HCT116 (cell line): ENCODE data around the gene RPL13A. TPM values are rescaled to one million over a fixed set of nuclear protein-coding genes. Genes with fewer than 3 reads are reported as not detected.

ENCODE experiments used
- ATAC-seq: fragments of 200-7000 bp; cut with Tn5 transposase; 2 replicates; pipeline ENCODE4 v1.9.1; 2020; ENCODE audit warnings: mild to moderate bottlenecking, moderate library complexity
- BruUV-seq: library from RNA; stranded (reverse); fragments of 400-500 nt; replicated peaks from 2 replicates; lab custom pipeline; 2021; lab: Mats Ljungman, UMichigan
- CTCF ChIA-PET: fragments of 300-600 bp; sonication (Branson Sonifier 250); formaldehyde crosslinking; loops from one replicate; lab custom pipeline; 2021; ENCODE audit warnings: antibody characterized with exemption; lab: Charles Lee
- POLR2A ChIA-PET: fragments of 300-600, 350-600 bp; sonication (Branson Sonifier 250); formaldehyde crosslinking; loops from one replicate; lab custom pipeline; 2021; ENCODE audit warnings: antibody characterized with exemption; lab: Charles Lee
- RAD21 ChIA-PET, 2 experiments: fragments of 300-600 bp; sonication (Branson Sonifier 250); formaldehyde crosslinking; loops; one replicate each; lab custom pipeline; 2023; ENCODE audit warnings: low total read pairs in 2 of 2; ENCODE audit not compliant: uncharacterized antibody in 2 of 2, unreplicated experiment in 2 of 2, low non-redundant PET in 1 of 2; lab: Charles Lee
- DNase-seq: peaks from one replicate; pipeline ENCODE4 v3.0.0-alpha.2; 2010; ENCODE audit warnings: low read depth, low spot score
- H2AFZ ChIP-seq: fragments of 200-600 bp; shearing (Covaris generic), sonication (generic); 2 replicates; pipeline ENCODE4 v1.6.1; 2017; ENCODE audit warnings: low read depth, mixed run types, mixed read lengths, antibody characterized with exemption, low read length; ENCODE audit not compliant: poor library complexity, severe bottlenecking
- H3K27ac ChIP-seq: 2 replicates; pipeline ENCODE4 v1.5.1; 2012; ENCODE audit warnings: low read depth, low read length
- H3K27me3 ChIP-seq: fragments of 200-600 bp; sonication (generic); 2 replicates; pipeline ENCODE4 v1.6.1; 2016; ENCODE audit warnings: mixed run types, low read length, mixed read lengths; ENCODE audit not compliant: insufficient read depth
- H3K36me3 ChIP-seq, 2 experiments: fragments of 200-500 bp in 1 of 2; fragments of 200-600 bp in 1 of 2; sonication (Bioruptor generic) in 1 of 2; sonication (generic) in 1 of 2; 2 replicates each; pipeline versions ENCODE4 v1.5.1 to v1.6.1; 2014 to 2016; ENCODE audit warnings: low read length in 2 of 2, inconsistent platforms in 1 of 2, mixed read lengths in 1 of 2, mixed run types in 1 of 2; ENCODE audit not compliant: insufficient read depth in 2 of 2, control insufficient read depth in 1 of 2
- H3K4me1 ChIP-seq, 2 experiments: fragments of 200-600 bp in 1 of 2; sonication (generic) in 1 of 2; 2 replicates each; pipeline versions ENCODE4 v1.5.1 to v1.6.1; 2012 to 2017; ENCODE audit warnings: low read length in 2 of 2, inconsistent platforms in 1 of 2, mild to moderate bottlenecking in 1 of 2, mixed read lengths in 1 of 2, mixed run types in 1 of 2, moderate library complexity in 1 of 2; ENCODE audit not compliant: insufficient read depth in 2 of 2, control insufficient read depth in 1 of 2
- H3K4me2 ChIP-seq: fragments of 200-600 bp; sonication (generic); 2 replicates; pipeline ENCODE4 v1.6.1; 2017; ENCODE audit warnings: mixed run types, low read length, mixed read lengths
- H3K4me3 ChIP-seq, 2 experiments: fragments of 200-600 bp in 1 of 2; sonication (generic) in 1 of 2; replicated peaks in 1 of 2; 2 replicates each; pipeline ENCODE4 v1.5.1; 2011 to 2016; ENCODE audit warnings: low read length in 2 of 2, control low read depth in 1 of 2, low read depth in 1 of 2, mild to moderate bottlenecking in 1 of 2, mixed read lengths in 1 of 2, mixed run types in 1 of 2
- H3K79me2 ChIP-seq: fragments of 200-600 bp; sonication (generic); 2 replicates; pipeline ENCODE4 v1.6.1; 2017; ENCODE audit warnings: mild to moderate bottlenecking, mixed run types, low read length, moderate library complexity, mixed read lengths; ENCODE audit not compliant: insufficient read depth
- H3K9ac ChIP-seq: fragments of 200-600 bp; sonication (generic); 2 replicates; pipeline ENCODE4 v1.6.1; 2016; ENCODE audit warnings: low read length, mixed read lengths
- H3K9me2 ChIP-seq: fragments of 200-600 bp; sonication (generic), shearing (Covaris generic); 2 replicates; pipeline ENCODE4 v1.6.1; 2017; ENCODE audit warnings: mixed run types, mild to moderate bottlenecking, moderate library complexity; ENCODE audit not compliant: insufficient read depth
- H3K9me3 ChIP-seq, 2 experiments: fragments of 200-500 bp in 1 of 2; fragments of 200-600 bp in 1 of 2; sonication (Bioruptor generic) in 1 of 2; sonication (generic) in 1 of 2; 2 replicates each; pipeline ENCODE4 v1.6.1; 2014 to 2017; ENCODE audit warnings: low read length in 2 of 2, mixed read lengths in 2 of 2, inconsistent platforms in 1 of 2, low read depth in 1 of 2, mild to moderate bottlenecking in 1 of 2, mixed run types in 1 of 2, moderate library complexity in 1 of 2; ENCODE audit not compliant: control insufficient read depth in 1 of 2, insufficient read depth in 1 of 2
- H4K20me1 ChIP-seq: fragments of 200-600 bp; sonication (generic), shearing (Covaris generic); 2 replicates; pipeline ENCODE4 v1.6.1; 2017; ENCODE audit warnings: mixed run types, mild to moderate bottlenecking, moderate library complexity; ENCODE audit not compliant: insufficient read depth
- ATF3 ChIP-seq: IDR thresholded peaks from 2 replicates; pipeline ENCODE4 v1.6.1; 2012
- CBX3 ChIP-seq: IDR thresholded peaks from 2 replicates; pipeline ENCODE4 v1.6.1; 2012; ENCODE audit warnings: low read depth
- CEBPB ChIP-seq: IDR thresholded peaks from 2 replicates; pipeline ENCODE4 v1.6.1; 2012; ENCODE audit warnings: low read depth
- CTCF ChIP-seq, 3 experiments: fragments of 200-600 bp in 1 of 3; sonication (generic) in 1 of 3; IDR thresholded peaks in 2 of 3; conservative IDR thresholded peaks in 1 of 3; 2 replicates each; pipeline ENCODE4 v1.5.1; 2012 to 2017; ENCODE audit warnings: low read depth in 2 of 3, low read length in 2 of 3, antibody characterized with exemption in 1 of 3, borderline replicate concordance in 1 of 3, control low read depth in 1 of 3, mild to moderate bottlenecking in 1 of 3, mixed read lengths in 1 of 3, mixed run types in 1 of 3, moderate library complexity in 1 of 3; ENCODE audit not compliant: insufficient read depth in 1 of 3
- ELF1 ChIP-seq: IDR thresholded peaks from 2 replicates; pipeline ENCODE4 v1.6.1; 2012; ENCODE audit warnings: low read depth, borderline replicate concordance
- EZH2phosphoT487 ChIP-seq: fragments of 200-600 bp; IDR thresholded peaks from 2 replicates; pipeline ENCODE4 v1.6.1; 2018; ENCODE audit warnings: antibody characterized with exemption, borderline replicate concordance
- POLR2A ChIP-seq: IDR thresholded peaks from 2 replicates; pipeline ENCODE4 v1.7.0; 2011; ENCODE audit warnings: borderline replicate concordance; ENCODE audit not compliant: insufficient read depth, insufficient read length; ENCODE audit errors: extremely low read depth
- RAD21 ChIP-seq: IDR thresholded peaks from 2 replicates; pipeline ENCODE4 v1.6.1; 2012; ENCODE audit warnings: low read depth, mild to moderate bottlenecking
- SRF ChIP-seq: IDR thresholded peaks from 2 replicates; pipeline ENCODE4 v1.6.1; 2012; ENCODE audit warnings: low read depth
- ZBTB33 ChIP-seq: IDR thresholded peaks from 2 replicates; pipeline ENCODE4 v1.6.1; 2011; ENCODE audit warnings: mild to moderate bottlenecking, low read length, moderate library complexity; ENCODE audit not compliant: insufficient replicate concordance; ENCODE audit errors: extremely low read depth
- ZFX ChIP-seq: fragments of 450-650 bp; IDR thresholded peaks from 2 replicates; pipeline ENCODE4 v1.6.1; 2017
- intact Hi-C: fragments of 100-400 bp; cut with micrococcal nuclease; formaldehyde crosslinking; loops from 2 replicates; pipeline ENCODE4 v1.10.0; 2022
- total RNA-seq: library from RNA; stranded (reverse); gene quantifications from one replicate; pipeline ENCODE4 v1.2.1, GENCODE V29; 2021; ENCODE audit not compliant: unreplicated experiment

The RPL13A gene
- total RNA-seq, 1 experiment from 2014 or later, result 3,719 TPM

- no TSS peak for BruUV-seq
- DNase-seq (no peak), ATAC-seq (no peak)
- ChIA-PET POLR2A (interaction anchor here (2.5 kb wide), 1 partner anchor 21 kb away, joined by 7 read pairs; the partner anchor contains the start of gene RPS11), RAD21 (interaction anchor here in 1 of 2 experiments (0.7 kb wide), 1 partner anchor 49 kb away, joined by 4 read pairs; no protein-coding TSS in a partner anchor), CTCF (interaction anchor here (2.1 kb wide), 1 partner anchor 96 kb away, joined by 8 read pairs; no protein-coding TSS in a partner anchor)
- H3K4me1 ChIP-seq, result peaks cover 31 to 55% of the 10 kb centered on the region in 2 experiments
- H3K27ac ChIP-seq, result no peak overlapping the region
- H3K9ac ChIP-seq, result peak overlapping the region; percentile 72; the same call in 1 of the 2 replicates
- H3K4me2 ChIP-seq, result peak overlapping the region; percentile 99
- H3K36me3 ChIP-seq, result no peaks in the 10 kb centered on the region; a peak in 1 of 4 replicates
- no peaks in the 10 kb centered on the region for H4K20me1 ChIP-seq
- no peaks in the 10 kb centered on the region for H3K9me3 ChIP-seq
- peak overlapping the region; percentile 71 for H2AFZ ChIP-seq
- H3K4me3 ChIP-seq, result peak overlapping the region; percentile 54 to 71
- intact Hi-C loops, result no loop called here
- H3K27me3 ChIP-seq, result no peaks in the 10 kb centered on the region
- H3K9me2 ChIP-seq, result no peaks in the 10 kb centered on the region
- H3K79me2 ChIP-seq, result no peaks in the 10 kb centered on the region
- TF ChIP-seq RAD21, result no peak
Observed at GRCh38 chr19:49474542-49474924, 12.9 kb upstream of the RPL13A start.

GRCh38 chr19:49475191-49475917, 12.1 kb upstream of the RPL13A start:
- H3K9me2 ChIP-seq, result no peaks in the 10 kb centered on the region
- H3K4me3 ChIP-seq, result no peak overlapping the region
- H3K27ac ChIP-seq, result no peak overlapping the region
- peak overlapping the region; percentile 68; the same call in 1 of the 2 replicates for H3K4me2 ChIP-seq
- H3K36me3 ChIP-seq, result no peaks in the 10 kb centered on the region; a peak in 1 of 4 replicates
- ChIA-PET POLR2A (interaction anchor here (1.0 to 2.5 kb wide), 5 partner anchors 18 to 24 kb away, joined by 5 to 7 read pairs (median 5); partner anchors contain the start of genes ALDH16A1, PIH1D1 and RPS11), CTCF (interaction anchor here (0.7 to 1.3 kb wide), 6 partner anchors 14 to 95 kb away, joined by 3 to 9 read pairs (median 4); partner anchors contain the start of genes ALDH16A1 and PIH1D1), RAD21 (interaction anchor here (0.6 to 1.0 kb wide), 3 partner anchors 24 to 79 kb away, joined by 3 to 4 read pairs (median 3); partner anchors contain the start of gene PIH1D1 (in 1 of the 2))
- H3K27me3 ChIP-seq, result no peaks in the 10 kb centered on the region
- H4K20me1 ChIP-seq, result no peaks in the 10 kb centered on the region
- DNase-seq (no peak), ATAC-seq (no peak)
- H2AFZ ChIP-seq, result no peak overlapping the region
- intact Hi-C loops, result no loop called here
- H3K9me3 ChIP-seq, result no peaks in the 10 kb centered on the region
- H3K79me2 ChIP-seq, result no peaks in the 10 kb centered on the region
- BruUV-seq, result no TSS peak
- TF ChIP-seq EZH2phosphoT487 (no peak), CEBPB (no peak), ELF1 (no peak), POLR2A (no peak), ZBTB33 (no peak), SRF (no peak), ATF3 (no peak), CTCF (IDR thresholded peaks at IDR 0.05 in 2 of 3, conservative IDR thresholded peaks at IDR 0.05 in 1 of 3; ENCODE audit: borderline replicate concordance in 1 of 3, insufficient read depth in 1 of 3, low read depth in 2 of 3, low read length in 2 of 3) (no peak), ZFX (no peak), CBX3 (no peak)
- peaks cover 31 to 55% of the 10 kb centered on the region in 2 experiments for H3K4me1 ChIP-seq
- 0 out of 2 replicates have a peak overlapping the region, but pooled peaks have one; percentile 13 for H3K9ac ChIP-seq
